NCI-H524 (cell line): ENCODE results near the gene TNFRSF8.
"Not testable (repeated sequence)": the region's sequence is repeated elsewhere in the genome, so short reads cannot be mapped to it uniquely, and the experiment has no call there.

Experiments
- DNase-seq, 2 experiments: peaks; one replicate each; lab custom pipeline; 2025; lab: John Stamatoyannopoulos, UW

TNFRSF8 gene

GRCh38 chr1:12063141-12064072 lies at the start of gene TNFRSF8:
TSS of gene TNFRSF8 (plus strand) at chr1:12063303. CDS start at chr1:12063599, 296 bp downstream.
- no peak for DNase-seq

GRCh38 chr1:12014141-12014991 lies 48.7 kb upstream of the TNFRSF8 start:
- DNase-seq: peak; percentile 86 to 94

- DNase-seq: no peak
Observed at GRCh38 chr1:12015001-12015491, 48.1 kb upstream of the TNFRSF8 start.

- DNase-seq: no peak
Observed at GRCh38 chr1:12015499-12015898, 47.6 kb upstream of the TNFRSF8 start.

GRCh38 chr1:12016182-12016581 lies 46.9 kb upstream of the TNFRSF8 start:
- no peak for DNase-seq

- DNase-seq: no peak
Observed at GRCh38 chr1:12019858-12020509, 43.1 kb upstream of the TNFRSF8 start.

GRCh38 chr1:12021616-12022015 lies 41.5 kb upstream of the TNFRSF8 start:
- no peak for DNase-seq

- no peak for DNase-seq
Observed at GRCh38 chr1:12022036-12022435, 41.1 kb upstream of the TNFRSF8 start.

- DNase-seq: no peak
Observed at GRCh38 chr1:12026586-12026985, 36.5 kb upstream of the TNFRSF8 start.

GRCh38 chr1:12028248-12028647 lies 34.9 kb upstream of the TNFRSF8 start:
- DNase-seq: no peak

- DNase-seq: no peak
Observed at GRCh38 chr1:12028957-12029511, 34.1 kb upstream of the TNFRSF8 start.

- DNase-seq: no peak
Observed at GRCh38 chr1:12029720-12030339, 33.3 kb upstream of the TNFRSF8 start.

- DNase-seq: peak in 1 of 2 experiments; percentile 40
Observed at GRCh38 chr1:12031039-12031980, 31.8 kb upstream of the TNFRSF8 start.

GRCh38 chr1:12032161-12032621 lies 30.9 kb upstream of the TNFRSF8 start:
- no peak for DNase-seq

- DNase-seq: not testable (repeated sequence)
Observed at GRCh38 chr1:12033441-12033840, 29.7 kb upstream of the TNFRSF8 start.

- DNase-seq: no peak
Observed at GRCh38 chr1:12034381-12034801, 28.7 kb upstream of the TNFRSF8 start.

GRCh38 chr1:12035312-12035711 lies 27.8 kb upstream of the TNFRSF8 start:
- no peak for DNase-seq

- DNase-seq: no peak
Observed at GRCh38 chr1:12037486-12038355, 25.4 kb upstream of the TNFRSF8 start.
